Measurements from ENCODE around the gene BRSK1. TPM values are rescaled to one million over a fixed set of nuclear protein-coding genes. Genes with fewer than 3 reads are reported as not detected.

Gene BRSK1
- 1 to 10 TPM; 2.7 to 3.1 TPM for total RNA-seq

DNA sequence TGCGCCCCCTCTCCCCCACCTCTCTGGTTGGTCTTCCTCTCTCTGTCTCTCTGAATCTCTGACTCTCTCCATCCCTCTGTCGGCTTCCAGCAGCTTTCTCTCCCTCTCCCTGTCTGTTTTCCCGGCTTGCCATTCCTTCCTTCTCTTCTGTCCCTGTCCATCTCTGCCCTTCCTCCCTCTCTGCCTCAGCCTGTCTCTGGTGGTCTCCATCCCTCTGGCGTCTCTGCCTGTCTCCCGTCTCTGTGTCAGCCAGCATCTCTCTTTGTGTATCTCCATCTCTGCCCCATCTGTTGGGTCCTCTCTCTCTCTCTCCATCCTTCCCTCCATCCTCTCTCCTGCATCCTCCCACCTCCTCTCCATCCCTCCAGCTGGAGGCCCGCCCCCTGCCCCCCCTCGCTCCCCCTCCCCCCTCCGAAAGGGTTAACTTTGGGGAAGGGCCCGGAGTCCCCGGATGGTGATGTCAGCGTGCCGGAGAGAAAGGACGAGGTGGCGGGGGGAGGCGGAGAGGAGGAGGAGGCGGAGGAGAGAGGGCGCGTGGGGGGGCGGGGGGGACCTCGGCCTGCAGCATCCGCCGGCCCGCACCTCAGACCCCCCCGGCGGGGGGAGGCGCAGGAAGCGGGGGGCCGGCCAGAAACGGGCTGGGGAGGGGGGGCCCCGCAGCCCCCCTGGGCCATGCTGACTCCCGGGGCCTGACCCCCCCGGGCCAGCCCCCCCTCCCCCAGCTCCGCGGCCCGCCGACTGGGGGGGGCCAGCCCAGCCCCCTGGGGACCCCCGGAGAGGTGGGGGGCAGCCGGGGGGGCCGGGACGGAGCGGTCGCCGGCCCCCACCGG lies at the start of gene BRSK1:
TSS of gene BRSK1 (plus strand) at position 450 of the 830 bp plus-strand sequence. CDS start 446 bp downstream, outside the sequence.

DNA sequence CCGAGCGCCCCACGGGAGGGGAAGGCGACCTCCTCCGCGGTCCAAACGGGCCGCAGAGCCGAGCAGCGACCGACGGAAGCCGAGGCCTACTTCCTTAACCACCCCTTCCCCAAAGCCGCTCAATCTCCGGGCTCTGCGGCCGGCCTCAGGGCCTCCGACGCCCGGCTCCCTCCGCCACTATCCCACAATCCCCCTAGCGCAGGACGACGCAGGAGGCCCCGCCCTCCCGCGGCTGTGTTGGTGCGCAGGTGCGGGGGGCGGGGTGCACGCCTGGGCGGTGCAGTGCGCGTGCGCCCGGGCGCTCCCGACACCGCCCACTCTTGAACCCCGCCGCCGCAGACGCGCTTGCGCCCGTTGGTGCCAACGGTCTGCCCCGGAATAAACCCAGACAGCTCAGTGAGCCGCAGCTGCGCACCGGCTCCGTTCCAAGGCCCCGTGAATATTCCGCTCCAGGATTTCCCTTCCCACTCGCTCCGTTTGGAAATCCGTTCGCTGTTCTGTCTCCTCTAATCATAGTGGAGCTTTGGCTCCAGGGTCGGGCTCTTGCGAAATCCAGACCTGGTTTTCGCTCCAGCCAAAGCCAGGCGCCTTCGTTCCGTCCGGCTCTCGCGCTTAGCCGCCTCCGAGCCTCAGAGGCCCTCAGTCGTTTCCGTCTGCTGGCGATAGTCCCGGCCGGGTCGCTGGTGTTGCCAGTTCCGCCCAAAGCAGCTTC lies 24.8 kb upstream of the BRSK1 start, which contains the start of gene PPP6R1:
TSS of gene PPP6R1 (minus strand) at position 190 of the 712 bp plus-strand sequence. CDS start 11,914 bp downstream, outside the sequence.

DNA sequence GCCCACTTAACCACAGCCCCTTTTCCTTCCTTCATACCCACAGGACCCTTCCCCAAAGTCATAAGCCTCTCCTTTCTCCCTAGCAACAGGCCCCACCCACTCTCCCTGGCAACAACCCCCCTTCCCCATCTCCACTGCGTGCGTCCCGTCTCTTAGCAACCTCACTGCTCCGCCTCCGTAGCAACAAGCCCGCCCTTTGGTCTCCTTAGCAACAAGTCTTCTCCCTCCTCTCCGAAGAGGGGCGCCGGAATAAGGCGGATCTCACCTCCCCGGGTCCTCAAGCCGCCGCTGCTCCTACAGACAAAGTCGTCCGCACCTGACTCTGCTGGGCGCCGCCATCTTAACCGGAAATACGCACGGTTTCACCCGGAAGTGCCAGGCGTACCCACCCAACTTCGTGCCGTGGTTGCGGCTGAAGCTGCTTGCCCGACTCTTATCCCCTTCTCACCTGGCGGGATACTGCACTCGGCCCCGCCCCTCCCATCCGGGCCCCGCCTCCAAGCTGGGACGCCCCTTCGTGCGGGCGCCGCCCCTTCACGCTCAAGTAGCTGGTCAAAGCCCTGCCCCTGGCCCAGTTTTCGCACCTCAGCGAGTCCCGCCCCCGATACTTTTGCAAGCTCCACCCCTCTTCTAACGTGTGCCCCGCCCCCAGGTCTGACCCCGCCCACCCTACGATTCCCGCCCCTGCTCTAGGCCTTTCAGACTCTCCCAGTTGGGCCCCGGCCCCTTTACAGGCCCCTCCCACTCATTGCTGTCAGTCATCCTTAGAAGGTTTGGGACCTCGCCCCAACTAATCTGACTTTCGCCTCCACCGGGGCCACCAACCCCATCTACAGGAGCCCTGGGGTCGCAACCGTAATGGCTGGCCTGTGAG lies 3.8 kb upstream of the BRSK1 start, which contains the start of gene HSPBP1:
TSS of gene HSPBP1 (minus strand) at position 341 of the 874 bp plus-strand sequence. CDS start 502 bp downstream, outside the sequence.

DNA sequence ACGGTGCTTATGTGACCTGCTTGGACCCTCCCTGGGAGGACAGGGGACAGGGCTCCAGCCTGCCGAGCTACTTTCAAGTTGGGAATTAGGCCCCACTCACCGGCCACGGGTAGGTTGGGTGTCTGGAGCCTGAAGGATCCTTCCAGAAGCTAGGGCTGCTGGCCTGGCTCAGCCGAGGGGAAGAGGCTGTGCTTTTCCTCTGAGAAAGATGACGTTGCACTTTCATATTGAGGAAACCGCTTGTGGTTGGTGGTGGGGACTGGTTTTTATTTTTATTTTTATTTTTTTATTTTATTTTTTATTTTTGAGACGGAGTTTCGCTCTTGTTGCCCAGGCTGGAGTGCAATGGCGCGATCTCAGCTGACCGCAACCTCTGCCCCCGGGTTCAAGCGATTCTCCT lies 41.4 kb downstream of the BRSK1 start, which contains the start of gene TMEM150B:
TSS of gene TMEM150B (minus strand) at position 170 of the 400 bp plus-strand sequence. CDS start 4,305 bp downstream, outside the sequence.

DNA sequence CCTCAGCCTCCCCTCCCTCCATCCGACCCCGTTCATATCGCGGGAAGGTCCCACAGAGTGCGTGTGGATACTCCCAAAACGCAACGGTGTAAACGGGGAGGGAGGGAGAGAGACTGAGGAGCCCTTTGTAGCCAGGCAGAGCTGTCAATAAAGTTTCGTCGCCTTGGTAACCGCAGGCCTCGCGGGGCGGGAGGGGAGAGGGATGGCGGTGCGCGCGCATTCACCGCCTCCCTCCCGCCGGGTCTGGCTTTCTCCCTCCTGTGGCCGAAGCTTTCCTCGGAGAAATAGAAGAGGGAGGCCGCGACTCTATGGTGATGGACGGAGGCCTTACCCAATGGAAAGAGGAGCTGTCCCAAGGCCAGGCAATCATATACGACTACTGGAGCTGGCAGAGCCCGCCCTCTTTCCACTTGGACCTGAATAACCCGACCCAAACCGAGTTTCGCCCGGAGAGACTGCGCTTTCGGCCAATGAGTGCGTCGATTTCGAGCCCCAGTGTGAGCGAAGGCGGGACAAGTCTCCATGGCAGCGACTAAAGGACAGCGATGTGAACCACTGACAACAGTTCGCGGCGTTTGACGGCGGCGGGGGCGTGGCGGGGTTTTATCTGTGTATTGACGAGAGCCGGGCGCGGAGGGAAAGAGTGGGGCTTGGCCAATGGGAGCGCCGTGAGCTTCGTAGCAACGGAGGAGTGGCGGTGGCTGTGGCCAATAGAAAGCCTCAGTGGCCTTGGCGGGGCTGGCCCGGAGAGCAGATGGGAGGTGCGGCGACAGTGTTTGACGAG lies 55.5 kb downstream of the BRSK1 start, which contains the start of gene KMT5C:
TSS of gene KMT5C (plus strand) at position 772 of the 784 bp plus-strand sequence. CDS start 2,061 bp downstream, outside the sequence.

DNA sequence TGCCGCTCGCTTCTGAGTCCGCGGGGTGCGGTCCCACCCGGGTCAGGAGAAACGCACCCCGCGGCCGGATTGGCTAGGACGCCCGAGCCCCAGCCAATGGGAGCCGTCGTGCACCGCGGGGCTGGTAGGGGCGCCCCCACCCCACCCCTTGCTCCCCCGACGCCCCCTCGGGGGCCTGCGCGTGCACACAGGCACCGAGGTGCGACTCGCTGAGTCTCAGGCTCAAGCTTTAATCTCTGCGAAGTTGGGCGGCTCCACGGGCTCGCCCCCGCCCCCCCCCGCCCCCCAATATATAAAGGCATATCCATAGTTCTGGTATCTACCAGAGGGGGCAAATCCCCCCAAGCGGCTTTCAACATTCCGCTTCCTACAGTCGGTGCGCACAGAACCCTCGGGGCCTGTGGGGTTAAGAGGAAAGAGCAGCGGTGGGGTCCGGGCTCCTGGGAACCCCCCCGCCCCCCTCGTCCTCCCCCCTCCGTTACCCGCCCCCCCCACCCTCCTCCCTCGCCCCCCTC lies 71.0 kb downstream of the BRSK1 start, which contains the start of gene COX6B2:
TSS of gene COX6B2 (minus strand) at position 22 of the 515 bp plus-strand sequence. CDS start 198 bp downstream, outside the sequence.

Small RNAs within 50 kb of the gene (small RNA-seq; reads per million reads assigned to genes)
- gene MIR6802 (0.17 to 0.51 reads per million in 2 donors), gene MIR6803 (0 reads per million in 2 donors)

Other genes with a start within 250 kb of the BRSK1 start
- not detected for gene GP6, start 245.7 kb upstream of the BRSK1 start, total RNA-seq
- gene RDH13, start 220.8 kb upstream of the BRSK1 start, total RNA-seq, result 10 to 100 TPM; 10.3 to 20.3 TPM
- 1 to 10 TPM; 6.9 to 8.3 TPM for gene EPS8L1, start 208.1 kb upstream of the BRSK1 start, total RNA-seq
- gene PPP1R12C, start 166.4 kb upstream of the BRSK1 start, total RNA-seq, result 10 to 100 TPM; 39.3 to 55.4 TPM
- 1 to 10 TPM in 1 of 2 donors, under 1 TPM in 1; 0.34 to 9.0 TPM for gene TNNT1, start 134.8 kb upstream of the BRSK1 start, total RNA-seq
- gene TNNI3, start 126.3 kb upstream of the BRSK1 start, total RNA-seq, result 1 to 10 TPM in 1 of 2 donors, under 1 TPM in 1; 1.00 to 1.0 TPM
- 1 to 10 TPM; 2.1 to 2.7 TPM for gene DNAAF3, start 117.4 kb upstream of the BRSK1 start, total RNA-seq
- 1 to 10 TPM in 1 of 2 donors, under 1 TPM in 1; 0.33 to 1.0 TPM for gene SYT5, start 103.7 kb upstream of the BRSK1 start, total RNA-seq
- gene PTPRH, start 74.5 kb upstream of the BRSK1 start, total RNA-seq, result 10 to 100 TPM; 12.4 to 15.3 TPM
- gene TMEM86B, start 55.2 kb upstream of the BRSK1 start, total RNA-seq, result 1 to 10 TPM; 1.4 to 1.7 TPM
- gene PPP6R1, start 25.0 kb upstream of the BRSK1 start, total RNA-seq, result 10 to 100 TPM; 51.3 to 54.3 TPM
- gene HSPBP1, start 3.9 kb upstream of the BRSK1 start, total RNA-seq, result 10 to 100 TPM; 35.4 to 50.3 TPM
- not detected for gene TMEM150B, start 41.3 kb downstream of the BRSK1 start, total RNA-seq
- 10 to 100 TPM; 10.3 to 12.0 TPM for gene KMT5C, start 55.9 kb downstream of the BRSK1 start, total RNA-seq
- not detected for gene COX6B2, start 70.7 kb downstream of the BRSK1 start, total RNA-seq
- not detected for gene GARIN5B, start 79.3 kb downstream of the BRSK1 start, total RNA-seq
- gene IL11, start 86.5 kb downstream of the BRSK1 start, total RNA-seq, result 1 to 10 TPM in 1 of 2 donors, not detected in 1; 1.0 TPM
- gene TMEM190, start 92.8 kb downstream of the BRSK1 start, total RNA-seq, result not detected
- not detected for gene TMEM238, start 100.3 kb downstream of the BRSK1 start, total RNA-seq
- 100 to 1,000 TPM; 230 to 328 TPM for gene RPL28, start 101.9 kb downstream of the BRSK1 start, total RNA-seq
- 100 to 1,000 TPM; 248 to 380 TPM for gene UBE2S, start 123.8 kb downstream of the BRSK1 start, total RNA-seq
- gene SHISA7, start 159.3 kb downstream of the BRSK1 start, total RNA-seq, result not detected
- 10 to 100 TPM; 66.4 to 95.6 TPM for gene ISOC2, start 177.6 kb downstream of the BRSK1 start, total RNA-seq
- not detected for gene C19orf85, start 180.8 kb downstream of the BRSK1 start, total RNA-seq
- gene ZNF628, start 192.6 kb downstream of the BRSK1 start, total RNA-seq, result 1 to 10 TPM; 4.8 to 5.7 TPM
- 10 to 100 TPM; 13.4 to 18.6 TPM for gene NAT14, start 201.2 kb downstream of the BRSK1 start, total RNA-seq
- gene SSC5D, start 204.4 kb downstream of the BRSK1 start, total RNA-seq, result under 1 TPM; 0.67 to 0.69 TPM

All from melanocyte of skin (primary cell).